Activated T-helper 2 cell treated with anti-CD3 and anti-CD28 coated beads, Interferon-gamma antibody, Interleukin-2, Interleukin-4, amounts not matched to agents 10 μg/mL and 5 μg/mL and 100 μg/mL, durations not matched to agents 14 hours and 24 hours and 36 hours (primary cell): ENCODE data around the gene PPP2R5D. TPM values are rescaled to one million over a fixed set of nuclear protein-coding genes. Genes with fewer than 3 reads are reported as not detected.
"Not testable (repeated sequence)": the region's sequence is repeated elsewhere in the genome, so short reads cannot be mapped to it uniquely, and the experiment has no call there.

Source experiments
- DNase-seq: peaks from one replicate; pipeline ENCODE4 v3.0.0; 2021; ENCODE audit warnings: low spot score
- H3K27ac Mint-ChIP-seq: one replicate; pipeline ENCODE4 v1.8.0; 2021; ENCODE audit warnings: mixed read lengths
- H3K27me3 Mint-ChIP-seq: one replicate; pipeline ENCODE4 v1.8.0; 2021; ENCODE audit warnings: low read depth, mixed read lengths
- H3K36me3 Mint-ChIP-seq: one replicate; pipeline ENCODE4 v1.8.0; 2021; ENCODE audit warnings: low read depth, mixed read lengths
- H3K4me1 Mint-ChIP-seq: one replicate; pipeline ENCODE4 v1.8.0; 2021; ENCODE audit warnings: low read depth, mixed read lengths
- H3K4me3 Mint-ChIP-seq: one replicate; pipeline ENCODE4 v1.8.0; 2021; ENCODE audit warnings: low read depth, mild to moderate bottlenecking, moderate library complexity, mixed read lengths
- H3K9me3 Mint-ChIP-seq: one replicate; pipeline ENCODE4 v1.8.0; 2021; ENCODE audit warnings: mixed read lengths
- intact Hi-C: fragments of 100-400 bp; cut with micrococcal nuclease; formaldehyde crosslinking; loops from one replicate; pipeline ENCODE4 v1.15.1; 2023
- total RNA-seq: library from RNA; stranded (reverse); gene quantifications from 2 replicates; pipeline ENCODE4 v1.2.3, GENCODE V29; 2022

The PPP2R5D gene
- total RNA-seq, 1 donor from 2014 or later = 63.2 TPM

DNA sequence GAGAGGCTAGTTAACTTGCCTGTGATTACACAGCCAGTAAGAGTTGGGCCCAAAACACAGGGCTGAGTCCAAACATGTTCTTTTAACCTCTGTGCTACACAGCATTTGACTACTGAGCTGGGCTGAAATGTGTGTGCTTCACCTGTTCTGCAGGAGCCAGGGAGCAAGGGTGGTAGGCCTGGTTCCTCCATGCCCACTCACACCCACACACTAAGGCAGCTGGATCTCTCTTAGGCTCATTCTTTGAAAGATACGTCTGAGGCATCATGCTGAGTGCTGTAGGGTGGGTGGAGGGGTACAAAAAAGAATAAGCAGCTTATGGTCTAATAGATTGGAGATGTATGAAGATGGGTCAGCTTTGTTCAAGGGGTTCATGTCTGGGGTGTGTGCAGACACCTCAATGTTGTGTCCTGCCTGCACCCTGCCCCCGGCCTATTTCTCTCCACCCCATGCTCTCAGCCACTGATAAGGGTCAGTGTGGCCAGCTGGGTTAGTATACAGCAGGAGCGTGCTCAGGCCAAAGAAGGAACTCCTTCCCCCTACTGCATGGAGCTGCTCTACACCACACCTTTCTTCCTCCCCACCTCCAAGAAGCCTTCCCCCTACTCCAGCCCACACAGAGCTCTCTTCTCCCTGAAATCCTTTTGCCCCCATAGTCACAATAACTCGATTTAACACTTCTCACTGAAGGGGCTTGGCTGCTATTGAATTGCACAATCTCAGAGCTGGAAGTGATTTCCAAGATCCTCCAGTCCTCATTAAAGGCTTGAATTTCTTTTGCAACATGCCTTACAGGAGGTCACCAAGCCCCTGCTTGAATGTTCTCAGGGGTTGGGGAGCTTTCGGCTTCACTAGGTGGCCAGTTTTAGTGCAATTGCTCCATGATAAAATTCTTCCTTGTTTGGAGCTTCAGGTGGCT, 3.4 kb downstream of the PPP2R5D start:
- Mint-ChIP-seq H3K36me3 (peaks cover 45% of the 10 kb centered on the region), H3K9me3 (no peaks in the 10 kb centered on the region), H3K4me3 (no peak overlapping the region), H3K4me1 (peaks cover 35% of the 10 kb centered on the region), H3K27me3 (no peaks in the 10 kb centered on the region), H3K27ac (peak overlapping the region; percentile 57)
- DNase-seq = no peak
- intact Hi-C loops = no loop called here

DNA sequence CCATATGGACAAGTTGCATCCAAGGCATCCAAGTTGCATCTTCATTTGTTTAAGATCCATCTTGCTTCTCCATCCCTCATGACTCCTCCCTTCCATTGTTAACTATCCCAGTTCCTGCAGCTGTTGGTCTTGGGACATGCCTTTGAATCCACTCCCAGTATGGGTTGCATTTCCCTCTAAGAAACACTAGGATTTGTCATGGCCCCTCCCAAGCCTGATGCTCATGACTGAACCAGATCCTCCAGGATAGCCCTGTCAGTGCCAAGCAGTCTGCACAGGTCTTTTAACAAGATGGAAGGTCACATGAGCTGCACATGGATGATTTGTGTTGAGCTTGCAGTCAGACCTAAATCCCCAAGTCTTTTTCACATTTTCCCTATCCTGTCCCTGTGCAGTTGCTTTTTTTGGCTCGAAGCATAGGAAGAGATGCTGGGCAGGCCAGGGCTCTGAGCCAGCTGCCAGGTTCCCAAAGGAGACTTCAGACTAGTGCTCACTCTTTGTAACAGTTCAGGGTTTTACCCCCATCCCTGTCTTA, 4.2 kb downstream of the PPP2R5D start:
- H3K4me1 Mint-ChIP-seq = peaks cover 36% of the 10 kb centered on the region
- no peaks in the 10 kb centered on the region for H3K27me3 Mint-ChIP-seq
- H3K27ac Mint-ChIP-seq = no peak overlapping the region
- no peak for DNase-seq
- no peak overlapping the region for H3K4me3 Mint-ChIP-seq
- intact Hi-C loops = no loop called here
- H3K9me3 Mint-ChIP-seq = no peaks in the 10 kb centered on the region
- H3K36me3 Mint-ChIP-seq = peaks cover 47% of the 10 kb centered on the region

DNA sequence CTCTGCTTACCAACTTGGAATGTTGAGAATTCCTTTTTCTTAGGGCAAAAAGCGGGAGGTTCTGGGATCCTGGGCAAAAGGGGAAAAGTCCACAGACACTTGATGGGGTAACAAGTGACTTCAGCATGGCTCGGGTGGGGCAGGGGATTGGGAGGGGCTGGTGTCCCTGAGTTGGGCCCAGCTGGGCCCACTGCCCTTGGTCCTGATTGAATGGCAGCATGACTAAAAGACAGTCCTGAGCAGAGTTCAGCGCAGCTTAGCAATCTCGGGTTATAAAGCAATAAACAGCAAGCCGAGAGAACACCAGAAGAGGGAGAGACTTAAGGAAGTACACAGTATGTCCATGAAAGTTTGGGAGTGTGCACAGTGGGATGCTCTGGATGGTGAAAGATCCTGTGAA, 5.6 kb downstream of the PPP2R5D start:
- no peak overlapping the region for H3K27ac Mint-ChIP-seq
- intact Hi-C loops = no loop called here
- no peak overlapping the region for H3K4me3 Mint-ChIP-seq
- no peak for DNase-seq
- H3K9me3 Mint-ChIP-seq = no peaks in the 10 kb centered on the region
- peaks cover 50% of the 10 kb centered on the region for H3K36me3 Mint-ChIP-seq
- peaks cover 33% of the 10 kb centered on the region for H3K4me1 Mint-ChIP-seq
- H3K27me3 Mint-ChIP-seq = no peaks in the 10 kb centered on the region

DNA sequence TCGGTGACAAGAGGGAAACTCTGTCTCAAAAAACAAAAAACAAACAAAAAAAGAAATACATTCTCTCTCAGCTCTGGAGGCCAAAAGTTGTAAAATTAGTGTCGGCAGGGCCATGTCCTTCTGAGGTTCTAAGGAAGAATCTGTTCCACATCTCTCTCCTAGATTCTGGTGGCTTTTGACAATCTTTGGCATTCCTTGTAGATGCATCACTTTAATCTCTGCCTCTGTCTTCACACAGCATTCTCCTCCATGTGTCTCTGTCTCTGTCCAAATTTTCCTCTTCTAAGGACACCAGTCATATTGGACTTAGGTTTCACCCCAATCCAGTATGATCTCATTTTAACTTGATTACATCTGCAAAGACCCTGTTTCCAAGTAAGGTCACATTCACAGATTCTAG, 9.1 kb downstream of the PPP2R5D start:
- Mint-ChIP-seq H3K36me3 (peaks cover 31% of the 10 kb centered on the region), H3K9me3 (no peaks in the 10 kb centered on the region), H3K4me1 (peaks cover 7% of the 10 kb centered on the region), H3K27ac (peak overlapping the region; percentile 11), H3K4me3 (no peak overlapping the region), H3K27me3 (no peaks in the 10 kb centered on the region)
- intact Hi-C loops = no loop called here
- DNase-seq = no peak

- intact Hi-C loops = no loop called here
- H3K27me3 Mint-ChIP-seq = no peaks in the 10 kb centered on the region
- H3K36me3 Mint-ChIP-seq = peaks cover 13% of the 10 kb centered on the region
- H3K27ac Mint-ChIP-seq = no peak overlapping the region
- no peak for DNase-seq
- H3K9me3 Mint-ChIP-seq = no peaks in the 10 kb centered on the region
- no peak overlapping the region for H3K4me3 Mint-ChIP-seq
- H3K4me1 Mint-ChIP-seq = peaks cover 6% of the 10 kb centered on the region
Observed at GRCh38 chr6:42996513-42996912, 12.1 kb downstream of the PPP2R5D start.

DNA sequence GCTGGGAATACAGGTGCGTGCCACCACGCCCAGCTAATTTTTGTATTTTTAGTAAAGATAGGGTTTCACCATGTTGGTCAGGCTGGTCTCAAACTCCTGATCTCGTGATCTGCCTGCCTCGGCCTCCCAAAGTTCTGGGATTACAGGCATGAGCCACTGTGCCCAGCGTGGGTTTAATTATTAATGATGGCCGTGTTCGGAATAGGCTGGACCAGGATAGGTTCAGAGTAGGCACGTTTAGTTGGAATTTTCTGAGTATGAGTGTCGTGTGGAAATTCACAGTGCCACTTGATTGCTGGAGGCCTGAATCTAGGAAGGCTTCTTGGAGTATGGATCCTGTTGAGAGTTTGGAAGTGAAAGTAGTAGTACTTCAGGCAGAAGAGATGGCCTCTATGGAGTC, 13.8 kb downstream of the PPP2R5D start:
- H3K4me3 Mint-ChIP-seq, intact Hi-C loops, H3K4me1 Mint-ChIP-seq, DNase-seq, H3K27me3 Mint-ChIP-seq, H3K9me3 Mint-ChIP-seq, H3K27ac Mint-ChIP-seq: not testable (repeated sequence)
- peaks cover 14% of the 10 kb centered on the region for H3K36me3 Mint-ChIP-seq

GRCh38 chr6:43001843-43002242, 17.5 kb downstream of the PPP2R5D start:
- DNase-seq = no peak
- no peaks in the 10 kb centered on the region for H3K4me1 Mint-ChIP-seq
- H3K36me3 Mint-ChIP-seq = peaks cover 18% of the 10 kb centered on the region
- intact Hi-C loops = no loop called here
- no peaks in the 10 kb centered on the region for H3K27me3 Mint-ChIP-seq
- no peak overlapping the region for H3K27ac Mint-ChIP-seq
- H3K4me3 Mint-ChIP-seq = no peak overlapping the region
- no peaks in the 10 kb centered on the region for H3K9me3 Mint-ChIP-seq

DNA sequence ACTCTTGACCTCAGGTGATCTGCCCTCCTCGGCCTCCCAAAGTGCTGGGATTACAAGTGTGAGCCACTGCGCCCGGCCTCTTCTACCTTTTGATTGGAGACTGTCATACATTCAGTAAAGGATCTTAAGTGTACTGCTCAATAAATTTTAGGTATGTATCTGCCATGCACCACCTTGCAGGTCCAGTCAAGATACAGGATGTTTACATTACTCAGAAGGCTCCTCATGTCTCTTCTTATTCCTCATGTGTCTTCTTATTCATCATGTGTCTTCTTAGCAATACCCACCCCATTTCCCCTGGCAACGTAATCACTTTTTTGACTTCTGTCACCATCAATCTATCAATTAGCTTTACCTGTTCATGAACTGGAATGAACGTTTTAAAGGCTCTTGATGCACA, 21.5 kb downstream of the PPP2R5D start:
- Mint-ChIP-seq H3K4me1 (no peaks in the 10 kb centered on the region), H3K36me3 (peaks cover 46% of the 10 kb centered on the region), H3K9me3 (no peaks in the 10 kb centered on the region), H3K27me3 (no peaks in the 10 kb centered on the region), H3K4me3 (no peak overlapping the region), H3K27ac (no peak overlapping the region)
- DNase-seq = no peak
- intact Hi-C loops = no loop called here

GRCh38 chr6:43006251-43006650, 21.9 kb downstream of the PPP2R5D start:
- H3K4me3 Mint-ChIP-seq = no peak overlapping the region
- no peaks in the 10 kb centered on the region for H3K9me3 Mint-ChIP-seq
- H3K27ac Mint-ChIP-seq = no peak overlapping the region
- H3K4me1 Mint-ChIP-seq = no peaks in the 10 kb centered on the region
- H3K36me3 Mint-ChIP-seq = peaks cover 50% of the 10 kb centered on the region
- H3K27me3 Mint-ChIP-seq = no peaks in the 10 kb centered on the region
- intact Hi-C loops = no loop called here
- DNase-seq = no peak

- Mint-ChIP-seq H3K36me3 (peaks cover 57% of the 10 kb centered on the region), H3K9me3 (no peaks in the 10 kb centered on the region), H3K4me1 (peaks cover 5% of the 10 kb centered on the region), H3K27me3 (no peaks in the 10 kb centered on the region), H3K4me3 (no peak overlapping the region), H3K27ac (no peak overlapping the region)
- intact Hi-C loops = no loop called here
- no peak for DNase-seq
Observed at GRCh38 chr6:43007126-43007525, 22.8 kb downstream of the PPP2R5D start.

DNA sequence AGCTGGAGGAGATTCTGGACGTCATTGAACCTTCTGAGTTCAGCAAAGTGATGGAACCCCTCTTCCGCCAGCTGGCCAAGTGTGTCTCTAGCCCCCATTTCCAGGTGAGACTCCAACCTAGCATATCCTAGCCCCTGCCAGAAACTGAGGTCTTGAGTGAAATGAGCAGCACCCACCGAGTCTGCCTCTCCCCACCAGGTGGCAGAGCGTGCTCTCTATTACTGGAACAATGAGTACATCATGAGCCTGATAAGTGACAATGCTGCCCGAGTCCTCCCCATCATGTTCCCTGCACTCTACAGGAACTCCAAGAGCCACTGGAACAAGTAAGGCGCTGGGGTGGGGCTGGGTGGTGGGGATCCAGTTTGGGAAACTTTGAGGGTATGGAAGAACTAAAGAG, 24.8 kb downstream of the PPP2R5D start:
- intact Hi-C loops = loop anchor here (1.0 kb wide), 1 partner anchor 134 kb away; no protein-coding TSS in a partner anchor
- no peaks in the 10 kb centered on the region for H3K27me3 Mint-ChIP-seq
- peaks cover 22% of the 10 kb centered on the region for H3K4me1 Mint-ChIP-seq
- H3K36me3 Mint-ChIP-seq = peaks cover 73% of the 10 kb centered on the region
- H3K27ac Mint-ChIP-seq = no peak overlapping the region
- H3K4me3 Mint-ChIP-seq = no peak overlapping the region
- DNase-seq = no peak
- H3K9me3 Mint-ChIP-seq = no peaks in the 10 kb centered on the region

DNA sequence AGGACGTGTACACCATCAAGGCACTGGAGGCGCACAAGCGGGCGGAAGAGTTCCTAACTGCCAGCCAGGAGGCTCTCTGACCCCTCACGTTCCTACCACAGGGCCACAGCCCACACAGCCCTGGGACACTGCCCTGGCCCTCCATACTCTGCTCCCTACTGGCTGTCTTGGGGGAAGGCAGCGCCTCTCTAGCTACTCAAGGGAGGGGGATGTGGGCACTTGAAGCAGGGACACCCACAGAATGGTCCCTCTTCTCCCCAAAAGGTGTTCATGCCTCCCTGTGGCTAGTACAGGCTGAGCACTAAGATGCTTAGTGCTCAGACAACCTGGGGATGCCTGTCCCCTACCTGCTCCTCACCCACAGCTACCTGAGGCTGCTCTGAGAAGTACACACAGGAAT, 26.8 kb downstream of the PPP2R5D start:
- DNase-seq = no peak
- Mint-ChIP-seq H3K9me3 (no peaks in the 10 kb centered on the region), H3K27ac (no peak overlapping the region), H3K4me3 (no peak overlapping the region), H3K27me3 (no peaks in the 10 kb centered on the region), H3K4me1 (peaks cover 34% of the 10 kb centered on the region), H3K36me3 (peaks cover 72% of the 10 kb centered on the region)
- intact Hi-C loops = no loop called here

GRCh38 chr6:43012364-43012763, 28.0 kb downstream of the PPP2R5D start:
- Mint-ChIP-seq H3K27me3 (no peaks in the 10 kb centered on the region), H3K36me3 (peaks cover 67% of the 10 kb centered on the region), H3K4me1 (peaks cover 35% of the 10 kb centered on the region), H3K4me3 (peak overlapping the region; percentile 96), H3K9me3 (no peaks in the 10 kb centered on the region), H3K27ac (peak overlapping the region; percentile 18)
- intact Hi-C loops = loop anchor here (2.0 kb wide), 1 partner anchor 158 kb away; the partner anchor contains the start of gene SRF
- DNase-seq = no peak
